ENCODE results near the gene LRRK1.
A peak's percentile ranks its signal among the peaks of the same experiment; 100 is the strongest.

The LRRK1 gene

DNA sequence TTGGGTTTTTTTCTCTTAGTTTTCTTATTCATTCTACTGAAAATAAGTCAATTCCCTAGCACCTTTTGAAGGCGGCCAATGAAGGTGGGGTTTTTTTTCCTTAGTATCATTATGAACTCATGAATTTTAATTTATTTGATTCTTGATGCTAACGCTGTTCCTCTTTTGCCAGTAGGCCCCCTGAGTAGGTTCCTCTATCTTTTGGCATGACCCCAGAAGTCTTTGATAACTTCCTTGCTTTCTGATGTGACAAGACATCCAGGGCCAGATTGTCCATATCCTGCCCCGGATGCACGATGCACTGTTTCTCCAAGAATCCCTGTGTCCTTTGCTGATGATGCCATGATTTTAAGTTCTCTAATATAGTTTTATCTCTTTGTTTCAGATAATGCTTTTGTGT lies 20.6 kb downstream of the LRRK1 start:
- DNase-seq (ENCODE audit: low read depth): no peak

DNA sequence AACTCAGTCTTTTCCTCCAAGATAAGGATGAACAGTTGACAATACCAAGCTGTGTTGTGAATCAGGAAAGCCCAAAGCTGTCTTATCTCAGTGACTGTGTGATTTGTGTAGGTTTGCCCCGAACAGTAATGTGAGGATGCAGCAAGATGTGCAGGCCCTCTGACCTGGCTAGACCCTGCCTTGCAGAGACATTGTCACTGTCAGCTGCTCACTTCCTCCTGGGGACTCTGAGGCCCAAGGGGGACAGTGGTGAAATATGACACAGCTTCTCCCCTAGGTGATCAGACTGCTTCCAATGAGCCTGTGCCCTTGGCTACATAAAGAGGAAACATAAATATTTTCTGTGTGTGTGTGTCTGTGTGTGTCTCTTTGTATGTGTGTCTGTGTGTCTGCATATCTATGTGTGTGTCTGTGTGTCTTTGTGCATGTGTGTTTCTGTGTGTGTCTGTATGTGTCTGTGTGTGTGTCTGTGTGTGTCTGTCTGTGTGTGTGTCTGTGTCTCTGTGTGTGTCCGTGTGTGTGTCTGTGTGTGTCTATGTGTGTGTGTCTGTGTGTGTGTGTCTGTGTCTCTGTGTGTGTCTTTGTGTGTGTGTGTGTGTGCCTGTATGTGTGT lies 21.7 kb downstream of the LRRK1 start:
- DNase-seq (ENCODE audit: low read depth): no peak

- no peak for DNase-seq (ENCODE audit: low read depth)
Observed at GRCh38 chr15:100941536-100941935, 22.4 kb downstream of the LRRK1 start.

DNA sequence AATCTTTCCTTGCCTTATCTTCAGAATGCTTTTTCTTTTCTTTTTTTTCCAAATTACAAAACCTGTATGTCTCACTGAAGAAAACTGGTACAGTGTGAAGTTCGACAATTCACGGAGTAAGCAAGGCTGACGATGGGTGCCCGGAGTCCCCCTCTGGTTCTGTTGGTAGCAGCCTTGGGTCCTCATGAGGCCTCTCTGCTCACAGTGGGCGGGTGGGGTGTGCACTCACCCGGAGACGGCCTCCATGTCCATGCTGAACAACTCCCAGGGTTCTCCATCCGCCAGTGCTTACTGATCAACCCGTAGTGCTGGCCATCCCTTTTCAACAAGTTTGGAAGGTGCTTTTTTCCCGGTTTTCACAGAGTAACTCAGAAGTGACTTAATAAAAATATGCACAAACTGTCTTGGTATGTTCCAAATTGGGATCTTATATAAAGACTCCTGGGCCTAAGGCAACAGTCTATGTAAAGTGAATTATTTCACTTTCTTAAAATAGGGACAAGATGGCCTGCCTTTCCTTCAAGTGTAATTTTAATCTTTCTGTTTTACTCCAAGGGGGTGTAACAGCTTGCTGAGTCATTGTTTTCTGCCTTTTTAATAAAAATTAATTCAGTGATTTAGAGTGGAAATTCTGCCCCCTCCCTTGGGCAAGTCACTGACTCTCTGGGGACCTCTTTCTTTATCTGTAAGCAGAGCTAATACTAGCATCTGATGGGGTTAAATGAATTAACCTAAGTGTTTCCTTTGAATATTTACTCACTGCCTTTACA lies 23.7 kb downstream of the LRRK1 start:
- no peak for DNase-seq (ENCODE audit: low read depth)

DNA sequence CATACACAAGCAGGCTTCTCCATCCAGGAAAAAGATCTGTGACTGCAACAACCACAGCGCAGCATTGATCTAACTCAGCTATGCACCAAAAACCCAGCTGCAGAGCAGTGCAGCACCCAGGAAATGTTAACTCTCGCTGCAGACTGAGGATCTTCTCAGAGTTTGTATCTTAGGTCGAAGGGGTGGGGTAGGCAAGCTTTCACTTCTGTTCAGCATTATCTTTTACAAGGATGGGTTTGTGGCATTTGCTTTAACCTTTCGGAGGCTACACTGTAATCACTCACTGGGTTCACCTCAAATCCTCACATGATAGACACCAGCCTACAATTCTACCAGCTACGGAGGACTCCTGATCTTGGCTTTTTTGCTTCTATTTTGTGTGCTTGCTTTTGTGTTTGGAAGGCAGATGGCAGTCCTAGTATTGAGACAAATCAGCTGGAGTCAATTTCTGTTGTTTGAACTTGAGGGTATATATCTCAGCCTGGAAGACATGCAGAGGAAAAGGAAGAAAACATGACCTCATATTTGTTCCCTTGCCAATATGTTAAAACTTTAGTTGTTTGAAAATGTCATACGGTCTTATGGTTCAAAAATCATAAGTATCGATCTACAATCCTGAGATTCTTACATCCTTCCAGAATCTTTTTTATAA lies 25.2 kb downstream of the LRRK1 start:
- no peak for DNase-seq (ENCODE audit: low read depth)

GRCh38 chr15:100944986-100945385 lies 25.8 kb downstream of the LRRK1 start:
- DNase-seq (ENCODE audit: low read depth): no peak

GRCh38 chr15:100947760-100948429 lies 28.7 kb downstream of the LRRK1 start:
- DNase-seq (ENCODE audit: low read depth): no peak

DNA sequence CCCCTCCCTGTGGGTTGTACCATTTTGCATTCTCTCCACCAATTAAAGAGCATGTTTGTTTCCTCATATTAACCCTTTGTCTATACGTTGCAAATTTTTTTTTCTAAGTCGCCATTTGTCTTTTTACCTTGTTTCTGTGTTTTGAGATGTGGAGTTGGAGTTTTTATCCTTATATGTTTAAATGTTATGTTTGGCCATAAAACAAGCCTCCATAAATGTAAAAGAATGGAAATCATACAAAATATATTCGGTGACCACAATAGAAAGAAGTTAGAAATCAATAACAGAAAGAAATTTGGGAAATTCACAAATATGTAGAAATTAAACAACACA lies 29.2 kb downstream of the LRRK1 start:
- no peak for DNase-seq (ENCODE audit: low read depth)

- no peak for DNase-seq (ENCODE audit: low read depth)
Observed at GRCh38 chr15:100949691-100950090, 30.5 kb downstream of the LRRK1 start.

- DNase-seq (ENCODE audit: low read depth): no peak
Observed at GRCh38 chr15:100951965-100952364, 32.8 kb downstream of the LRRK1 start.

- DNase-seq (ENCODE audit: low read depth): no peak
Observed at GRCh38 chr15:100952566-100952965, 33.4 kb downstream of the LRRK1 start.

DNA sequence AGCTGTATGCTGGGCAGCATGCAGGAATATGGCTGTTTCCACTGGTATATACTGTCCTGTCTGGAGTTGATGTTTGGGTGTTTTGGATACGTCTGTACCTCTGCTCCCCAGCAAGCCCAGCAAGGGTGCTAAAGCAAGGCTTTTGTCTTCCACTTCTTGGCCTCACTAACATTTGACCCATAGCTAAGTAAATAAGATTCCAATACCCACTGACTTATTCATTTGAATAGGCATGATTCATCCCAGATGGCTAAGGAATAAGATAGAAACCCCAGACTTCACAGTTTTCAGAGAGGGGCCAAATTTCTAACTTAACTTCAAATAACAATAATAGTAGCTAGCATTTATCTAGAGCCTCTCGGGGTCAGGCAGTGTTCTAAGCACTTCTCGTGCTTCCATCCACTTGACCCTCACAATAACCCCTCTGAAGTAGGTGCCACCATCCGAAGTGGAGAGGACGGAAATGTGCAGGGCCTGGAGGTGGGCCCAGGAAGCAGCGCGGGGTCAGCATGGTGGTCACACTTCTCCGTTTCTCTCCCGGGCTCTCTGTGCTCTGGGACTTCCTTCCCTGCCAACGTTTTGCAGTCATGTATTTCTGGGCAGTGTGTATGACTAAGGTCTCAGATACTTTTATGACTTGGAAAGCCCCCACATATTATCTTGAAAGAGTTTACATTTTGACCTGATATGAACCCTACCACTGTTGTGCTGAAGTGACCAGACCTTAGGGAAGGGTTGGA lies 39.3 kb downstream of the LRRK1 start:
- DNase-seq (ENCODE audit: low read depth): peak; percentile 58

DNA sequence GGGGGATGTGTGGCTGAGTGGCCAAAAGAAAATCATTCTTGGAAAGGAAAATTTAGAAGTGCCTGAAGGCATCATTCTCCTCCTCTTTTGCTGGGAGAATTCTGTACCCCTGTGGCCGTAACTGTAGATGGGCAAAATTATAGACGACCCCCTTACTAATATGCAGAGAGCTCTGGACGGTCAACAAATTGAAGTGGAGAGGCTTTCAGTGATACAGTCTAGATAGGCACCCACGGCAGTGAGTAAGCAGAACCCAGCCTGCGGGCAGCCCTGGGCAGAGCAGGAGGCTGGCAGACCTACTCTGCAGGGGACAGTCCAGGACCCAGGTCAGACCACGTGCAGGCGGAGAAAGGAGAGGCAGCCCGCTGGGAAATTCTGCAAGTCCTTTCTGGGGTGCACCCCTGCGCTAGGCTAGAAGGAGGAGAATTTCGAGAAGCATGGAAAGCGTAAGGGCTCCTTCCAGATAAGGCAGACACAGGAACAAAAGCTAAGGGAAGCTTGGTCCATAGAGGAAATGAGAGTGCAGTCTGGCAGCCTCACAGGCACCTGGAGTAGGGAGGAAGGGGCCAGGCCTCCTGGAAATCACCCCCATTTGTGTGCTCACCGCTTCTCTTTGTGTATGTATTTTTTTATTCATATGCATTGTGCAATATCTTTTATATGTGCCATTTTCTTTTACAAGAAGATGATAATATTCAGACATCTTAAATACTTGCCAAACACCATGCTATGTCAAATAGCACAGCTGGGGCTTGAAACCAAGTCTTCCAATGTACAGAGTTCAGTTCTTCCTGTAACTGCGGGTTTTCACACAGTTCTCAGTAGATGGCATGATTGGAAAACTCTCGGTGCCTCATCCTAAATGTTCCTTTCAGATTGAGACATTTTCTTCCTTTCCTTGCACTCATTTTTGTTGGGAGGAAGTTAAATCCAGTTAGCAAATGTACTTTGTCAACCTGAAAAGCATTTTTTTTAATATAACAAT lies 40.2 kb downstream of the LRRK1 start:
- no peak for DNase-seq (ENCODE audit: low read depth)

GRCh38 chr15:100966997-100967396 lies 47.8 kb downstream of the LRRK1 start:
- DNase-seq (ENCODE audit: low read depth): no peak

GRCh38 chr15:100968050-100968966 lies 49.2 kb downstream of the LRRK1 start:
- DNase-seq (ENCODE audit: low read depth): no peak

DNA sequence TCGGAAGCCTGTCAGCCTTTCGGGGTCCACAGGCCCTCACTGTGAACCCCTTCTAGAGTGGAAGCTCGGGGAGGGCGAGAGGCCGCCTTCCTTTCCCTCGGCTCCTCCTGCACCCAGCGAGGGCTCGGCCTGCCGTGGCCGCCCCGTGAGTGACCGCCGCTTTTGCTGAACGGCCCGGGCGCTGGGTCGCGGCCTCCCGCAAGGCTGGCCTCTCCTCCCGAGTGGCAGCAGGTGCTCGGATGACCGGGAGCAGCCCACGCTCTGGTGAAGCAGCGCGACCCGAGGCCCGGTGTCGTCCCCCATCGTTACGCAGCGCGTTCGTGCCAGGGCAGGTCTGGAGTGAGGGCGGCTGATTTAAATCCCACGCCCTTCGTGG lies 53.8 kb downstream of the LRRK1 start:
- no peak for DNase-seq (ENCODE audit: low read depth)

DNA sequence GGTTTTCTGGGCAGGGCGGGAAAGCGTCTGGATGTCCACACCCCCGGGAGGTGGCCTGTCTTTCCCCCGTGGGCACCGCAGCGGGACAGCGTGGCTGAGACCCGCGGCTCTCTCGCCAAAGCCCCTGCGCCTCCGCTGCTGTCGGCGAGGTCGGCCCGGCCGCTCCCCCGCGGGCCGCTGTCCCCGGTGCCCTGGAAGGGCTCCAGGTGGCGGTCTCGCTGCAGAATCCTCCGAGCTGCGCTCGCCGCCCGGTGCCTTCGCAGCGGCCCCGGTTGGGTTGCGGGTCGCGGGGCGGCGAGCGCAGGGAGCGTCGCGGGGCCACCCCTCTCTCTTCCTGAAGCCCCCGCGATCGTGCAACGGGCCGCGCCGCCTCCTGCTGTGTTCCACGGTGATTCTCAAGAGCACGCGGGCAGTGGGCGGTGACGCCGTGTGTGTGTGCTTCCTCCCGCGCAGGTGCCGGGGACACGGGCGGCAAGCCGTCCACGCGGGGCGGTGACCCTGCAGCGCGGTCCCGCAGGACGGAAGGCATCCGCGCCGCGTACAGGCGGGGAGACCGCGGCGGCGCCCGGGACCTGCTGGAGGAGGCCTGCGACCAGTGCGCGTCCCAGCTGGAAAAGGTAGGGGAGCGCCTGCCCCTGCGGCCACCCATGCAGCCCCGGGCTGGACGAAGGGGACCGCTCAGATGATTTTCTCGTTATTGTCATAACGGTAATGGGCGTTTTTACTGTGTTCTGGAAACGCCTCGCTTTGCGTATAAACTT lies 54.4 kb downstream of the LRRK1 start:
- DNase-seq (ENCODE audit: low read depth): no peak

- DNase-seq (ENCODE audit: low read depth): no peak
Observed at GRCh38 chr15:100975043-100975442, 55.9 kb downstream of the LRRK1 start.

- DNase-seq (ENCODE audit: low read depth): no peak
Observed at GRCh38 chr15:100980410-100981046, 61.4 kb downstream of the LRRK1 start.
